ENCODE data around the gene APLNR. TPM values are rescaled to one million over a fixed set of nuclear protein-coding genes. Genes with fewer than 3 reads are reported as not detected.

The APLNR gene
- total RNA-seq, 1 experiment from 2014 or later = not detected

GRCh38 chr11:57222239-57222638, 14.8 kb downstream of the APLNR start:
- DNase-seq (ENCODE audit: extremely low read depth, low read depth) = no peak

DNA sequence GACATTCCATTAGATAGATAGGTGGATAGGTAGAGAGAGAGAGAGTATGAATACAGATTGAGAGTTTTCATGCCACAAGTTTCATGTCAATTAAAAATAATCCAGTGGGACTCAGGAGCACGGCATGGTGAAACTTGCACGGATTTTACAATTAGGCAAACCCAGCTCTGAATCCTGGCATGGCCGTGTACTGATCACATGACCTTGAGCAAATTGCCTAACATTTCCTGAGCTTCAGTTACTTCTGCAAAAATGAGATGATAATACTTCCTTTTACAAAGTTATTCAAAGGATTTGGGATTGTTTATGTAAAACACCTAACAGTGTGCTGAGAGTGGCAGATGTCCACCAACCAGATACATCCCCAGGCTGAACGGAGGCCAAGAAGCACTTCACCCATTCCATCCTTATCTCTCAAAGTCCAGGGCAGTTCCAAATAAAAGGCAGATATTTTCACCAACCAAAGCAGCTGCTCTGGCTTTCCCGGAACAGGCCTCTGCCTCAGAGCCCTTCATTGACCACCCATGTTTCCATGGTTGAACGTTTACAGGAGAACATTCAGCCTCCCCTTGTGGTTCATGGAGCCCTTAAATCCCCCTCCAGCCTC, 17.9 kb downstream of the APLNR start:
- no peak for DNase-seq (ENCODE audit: extremely low read depth, low read depth)

DNA sequence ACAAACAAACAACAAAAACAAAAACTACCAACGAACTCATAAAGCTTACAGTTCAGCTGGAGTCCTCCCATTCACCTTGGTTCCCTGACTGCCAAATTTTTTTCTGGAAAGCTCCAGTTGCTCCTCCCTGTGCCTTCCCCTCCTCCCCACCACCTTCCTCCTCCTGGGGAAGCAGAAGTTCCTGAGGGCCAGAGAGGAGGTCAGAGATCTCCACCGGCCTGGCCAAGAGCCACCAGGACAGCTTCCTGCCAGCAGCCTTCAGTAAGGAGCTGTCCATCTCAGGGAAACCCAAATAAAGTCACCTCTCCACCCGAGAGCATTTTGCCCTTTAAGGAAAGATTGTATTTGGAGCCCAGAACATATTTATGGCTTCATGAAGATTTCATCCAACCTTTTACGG, 20.0 kb downstream of the APLNR start:
- no peak for DNase-seq (ENCODE audit: extremely low read depth, low read depth)

GRCh38 chr11:57216463-57216862, 20.6 kb downstream of the APLNR start:
- no peak for DNase-seq (ENCODE audit: extremely low read depth, low read depth)

- DNase-seq (ENCODE audit: extremely low read depth, low read depth) = no peak
These were observed 22.6 kb downstream of the APLNR start for GRCh38 chr11:57214494-57214893.

- no peak for DNase-seq (ENCODE audit: extremely low read depth, low read depth)
These were observed 23.0 kb downstream of the APLNR start for GRCh38 chr11:57214098-57214417.

- DNase-seq (ENCODE audit: extremely low read depth, low read depth) = no peak
These were observed 23.5 kb downstream of the APLNR start for GRCh38 chr11:57213342-57214097.

GRCh38 chr11:57210781-57211180, 26.3 kb downstream of the APLNR start:
- DNase-seq (ENCODE audit: extremely low read depth, low read depth) = no peak

DNA sequence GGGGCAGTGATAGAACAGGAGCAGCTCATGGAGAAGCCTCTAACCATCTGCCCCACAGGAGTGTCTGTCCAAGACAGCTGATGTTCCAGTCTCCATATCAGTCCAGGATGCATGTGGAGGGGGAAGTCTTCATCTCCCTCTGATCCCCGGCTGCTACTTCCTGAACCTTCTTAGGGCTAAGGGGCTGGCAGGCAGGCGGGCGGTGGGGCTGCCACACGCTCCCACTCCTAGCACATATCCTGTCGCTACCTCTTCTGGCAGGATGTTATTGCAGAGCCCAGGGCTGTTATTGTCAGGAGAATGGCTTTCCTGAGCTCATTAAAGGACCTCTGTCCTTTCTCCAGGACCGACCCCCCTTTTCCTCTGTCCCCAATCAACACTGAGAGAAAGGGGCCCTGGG, 29.9 kb downstream of the APLNR start:
- DNase-seq (ENCODE audit: extremely low read depth, low read depth) = no peak

GRCh38 chr11:57205041-57205641, 31.9 kb downstream of the APLNR start:
- DNase-seq (ENCODE audit: extremely low read depth, low read depth) = no peak

- no peak for DNase-seq (ENCODE audit: extremely low read depth, low read depth)
These were observed 33.1 kb downstream of the APLNR start for GRCh38 chr11:57203882-57204480.

- no peak for DNase-seq (ENCODE audit: extremely low read depth, low read depth)
These were observed 33.7 kb downstream of the APLNR start for GRCh38 chr11:57203359-57203758.

DNA sequence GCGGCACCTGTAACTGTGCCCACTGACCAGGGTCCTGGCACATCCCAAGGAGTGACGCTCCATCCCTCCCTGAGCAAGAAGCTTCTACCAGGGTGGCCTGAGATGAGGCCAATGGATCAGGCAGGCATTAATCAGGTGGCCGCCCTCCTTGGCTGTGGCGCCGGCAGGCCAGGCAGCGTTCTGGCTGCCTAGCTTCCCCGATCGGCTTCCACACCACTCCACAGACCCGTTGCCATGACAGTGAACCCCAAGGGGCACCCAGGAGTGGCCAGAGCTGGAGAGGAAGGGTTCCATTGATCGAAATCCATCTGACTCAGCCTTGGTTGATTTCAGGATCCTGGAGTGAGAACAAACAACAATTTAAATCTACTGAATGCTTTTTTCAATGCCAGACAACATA, 34.8 kb downstream of the APLNR start:
- no peak for DNase-seq (ENCODE audit: extremely low read depth, low read depth)

GRCh38 chr11:57200917-57201316, 36.1 kb downstream of the APLNR start:
- no peak for DNase-seq (ENCODE audit: extremely low read depth, low read depth)

GRCh38 chr11:57199330-57199729, 37.7 kb downstream of the APLNR start:
- DNase-seq (ENCODE audit: extremely low read depth, low read depth) = no peak

- no peak for DNase-seq (ENCODE audit: extremely low read depth, low read depth)
These were observed 39.3 kb downstream of the APLNR start for GRCh38 chr11:57197762-57198161.

GRCh38 chr11:57196596-57196995, 40.5 kb downstream of the APLNR start:
- DNase-seq (ENCODE audit: extremely low read depth, low read depth) = no peak

GRCh38 chr11:57192316-57192715, 44.7 kb downstream of the APLNR start:
- no peak for DNase-seq (ENCODE audit: extremely low read depth, low read depth)

- DNase-seq (ENCODE audit: extremely low read depth, low read depth) = no peak
These were observed 45.5 kb downstream of the APLNR start for GRCh38 chr11:57191311-57192219.

GRCh38 chr11:57190548-57190947, 46.5 kb downstream of the APLNR start:
- no peak for DNase-seq (ENCODE audit: extremely low read depth, low read depth)

Data from NCI-H460 (cell line).